Neural progenitor cell (in vitro differentiated cells): ENCODE data around the gene RSPO1. TPM values are rescaled to one million over a fixed set of nuclear protein-coding genes. Genes with fewer than 3 reads are reported as not detected.

Experiments
- DNase-seq: peaks from one replicate; pipeline ENCODE4 v3.0.0-alpha.2; 2016; ENCODE audit warnings: low spot score
- H2AFZ ChIP-seq: fragments of 200-600 bp; sonication (generic); replicated peaks from 2 replicates; pipeline ENCODE4 v1.6.1; 2016; ENCODE audit warnings: antibody characterized with exemption
- H3F3A ChIP-seq: fragments of 200-600 bp; sonication (generic); 2 replicates; pipeline ENCODE4 v1.6.1; 2016; ENCODE audit warnings: antibody characterized with exemption, low read depth
- H3K27ac ChIP-seq: fragments of 200-600 bp; sonication (generic); 2 replicates; pipeline ENCODE4 v1.5.1; 2016; ENCODE audit warnings: mild to moderate bottlenecking
- H3K27me3 ChIP-seq: fragments of 200-600 bp; sonication (generic); 2 replicates; pipeline ENCODE4 v1.6.1; 2016; ENCODE audit warnings: mild to moderate bottlenecking, moderate library complexity
- H3K36me3 ChIP-seq: fragments of 200-600 bp; sonication (generic); 2 replicates; pipeline ENCODE4 v1.5.1; 2016
- H3K4me1 ChIP-seq: fragments of 200-600 bp; sonication (generic); 2 replicates; pipeline ENCODE4 v1.6.1; 2016; ENCODE audit warnings: mixed run types
- H3K4me2 ChIP-seq: fragments of 200-600 bp; sonication (generic); 2 replicates; pipeline ENCODE4 v1.6.1; 2016
- H3K4me3 ChIP-seq: fragments of 200-600 bp; sonication (generic); 2 replicates; pipeline ENCODE4 v1.5.1; 2016
- H3K79me2 ChIP-seq: fragments of 200-600 bp; sonication (generic); 2 replicates; pipeline ENCODE4 v1.6.1; 2016; ENCODE audit warnings: low read depth
- H3K9ac ChIP-seq: fragments of 200-600 bp; sonication (generic); 2 replicates; pipeline ENCODE4 v1.6.1; 2016
- H3K9me3 ChIP-seq: fragments of 200-600 bp; sonication (generic); 2 replicates; pipeline ENCODE4 v1.5.1; 2016; ENCODE audit warnings: low read depth
- H4K20me1 ChIP-seq: fragments of 200-600 bp; sonication (generic); 2 replicates; pipeline ENCODE4 v1.6.1; 2016; ENCODE audit warnings: low read depth
- H3K27ac Mint-ChIP-seq: 3 replicates; pipeline ENCODE4 v1.8.0; 2021; ENCODE audit warnings: mixed read lengths
- H3K27me3 Mint-ChIP-seq: 2 replicates; pipeline ENCODE4 v1.8.0; 2022; ENCODE audit warnings: low read depth, mild to moderate bottlenecking, inconsistent platforms, moderate library complexity, mixed read lengths; ENCODE audit not compliant: insufficient read depth
- H3K36me3 Mint-ChIP-seq: 3 replicates; pipeline ENCODE4 v1.8.0; 2021; ENCODE audit warnings: mixed read lengths
- H3K4me1 Mint-ChIP-seq: 3 replicates; pipeline ENCODE4 v1.8.0; 2021; ENCODE audit warnings: mixed read lengths
- H3K4me3 Mint-ChIP-seq: 3 replicates; pipeline ENCODE4 v1.8.0; 2021; ENCODE audit warnings: mild to moderate bottlenecking, moderate library complexity, mixed read lengths
- H3K9me3 Mint-ChIP-seq: 3 replicates; pipeline ENCODE4 v1.8.0; 2020; ENCODE audit warnings: mixed read lengths
- EZH2 ChIP-seq: fragments of 200-600 bp; sonication (generic); IDR thresholded peaks from 2 replicates; pipeline ENCODE4 v1.6.1; 2017; ENCODE audit warnings: antibody characterized with exemption, mild to moderate bottlenecking, moderate library complexity
- EZH2phosphoT487 ChIP-seq: fragments of 200-600 bp; sonication (generic); IDR thresholded peaks from 2 replicates; pipeline ENCODE4 v1.6.1; 2017; ENCODE audit warnings: antibody characterized with exemption
- total RNA-seq: library from RNA; depleted of rRNA; stranded (reverse); fragments of >200 nt; gene quantifications from 2 replicates; pipeline ENCODE4 v1.2.3, GENCODE V29; 2015; ENCODE audit warnings: low replicate concordance
- TF ChIP-seq, protein P1 (sequence below): fragments of 200-600 bp; sonication (generic); IDR thresholded peaks from 2 replicates; pipeline ENCODE4 v1.5.1; 2017; ENCODE audit warnings: antibody characterized with exemption, mild to moderate bottlenecking

RSPO1 gene
- total RNA-seq, 1 donor from 2014 or later = 0.67 TPM

DNA sequence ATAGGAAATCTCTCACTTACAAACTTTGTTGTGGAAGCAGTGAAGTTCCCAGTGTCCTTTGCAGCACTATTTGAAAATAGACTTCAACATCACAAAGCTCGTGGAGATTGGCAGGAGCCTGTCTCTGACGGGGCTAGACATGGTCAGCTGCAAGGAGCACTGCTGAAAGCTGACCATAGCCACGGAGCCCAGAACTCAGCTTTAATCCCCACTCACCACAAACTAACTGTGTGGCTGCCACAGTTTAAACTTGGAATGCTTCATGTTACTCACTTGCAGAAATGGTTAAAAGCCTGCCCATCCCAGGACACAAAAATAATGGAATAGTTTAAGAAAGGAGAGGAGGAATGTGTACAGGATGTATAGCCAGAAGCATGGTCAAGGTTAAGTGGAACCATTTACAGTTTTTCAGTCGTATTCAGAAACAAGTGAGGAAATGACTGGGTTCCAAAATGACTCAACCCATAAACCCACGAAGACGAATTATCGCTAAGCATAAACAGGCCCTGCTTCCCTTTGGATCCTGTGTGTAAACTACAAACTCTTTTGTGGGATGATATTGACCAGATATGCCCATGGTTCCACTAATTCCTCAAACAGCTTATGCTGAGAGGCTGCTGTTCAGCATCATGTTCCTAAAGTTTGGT is 59.7 kb downstream of the RSPO1 start:
- H3K4me3 Mint-ChIP-seq = no peak overlapping the region
- H3K9ac ChIP-seq = no peak overlapping the region
- peaks cover 3% of the 10 kb centered on the region for H4K20me1 ChIP-seq
- TF ChIP-seq EZH2 (no peak), EZH2phosphoT487 (no peak)
- TF ChIP-seq, protein P1, sequence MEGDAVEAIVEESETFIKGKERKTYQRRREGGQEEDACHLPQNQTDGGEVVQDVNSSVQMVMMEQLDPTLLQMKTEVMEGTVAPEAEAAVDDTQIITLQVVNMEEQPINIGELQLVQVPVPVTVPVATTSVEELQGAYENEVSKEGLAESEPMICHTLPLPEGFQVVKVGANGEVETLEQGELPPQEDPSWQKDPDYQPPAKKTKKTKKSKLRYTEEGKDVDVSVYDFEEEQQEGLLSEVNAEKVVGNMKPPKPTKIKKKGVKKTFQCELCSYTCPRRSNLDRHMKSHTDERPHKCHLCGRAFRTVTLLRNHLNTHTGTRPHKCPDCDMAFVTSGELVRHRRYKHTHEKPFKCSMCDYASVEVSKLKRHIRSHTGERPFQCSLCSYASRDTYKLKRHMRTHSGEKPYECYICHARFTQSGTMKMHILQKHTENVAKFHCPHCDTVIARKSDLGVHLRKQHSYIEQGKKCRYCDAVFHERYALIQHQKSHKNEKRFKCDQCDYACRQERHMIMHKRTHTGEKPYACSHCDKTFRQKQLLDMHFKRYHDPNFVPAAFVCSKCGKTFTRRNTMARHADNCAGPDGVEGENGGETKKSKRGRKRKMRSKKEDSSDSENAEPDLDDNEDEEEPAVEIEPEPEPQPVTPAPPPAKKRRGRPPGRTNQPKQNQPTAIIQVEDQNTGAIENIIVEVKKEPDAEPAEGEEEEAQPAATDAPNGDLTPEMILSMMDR = no peak
- H3F3A ChIP-seq = no peaks in the 10 kb centered on the region
- no peaks in the 10 kb centered on the region for H3K4me1 Mint-ChIP-seq
- H3K36me3 ChIP-seq = peaks cover 4% of the 10 kb centered on the region
- no peaks in the 10 kb centered on the region for H3K27me3 ChIP-seq
- no peaks in the 10 kb centered on the region for H3K9me3 Mint-ChIP-seq
- H3K27ac ChIP-seq = no peak overlapping the region
- H2AFZ ChIP-seq = no peak overlapping the region
- no peak overlapping the region for H3K4me3 ChIP-seq
- no peak overlapping the region for H3K27ac Mint-ChIP-seq
- no peak overlapping the region for H3K4me2 ChIP-seq
- H3K9me3 ChIP-seq = no peaks in the 10 kb centered on the region
- no peaks in the 10 kb centered on the region for H3K4me1 ChIP-seq
- no peaks in the 10 kb centered on the region for H3K79me2 ChIP-seq
- DNase-seq = no peak
- no peaks in the 10 kb centered on the region for H3K27me3 Mint-ChIP-seq
- peaks cover 29% of the 10 kb centered on the region for H3K36me3 Mint-ChIP-seq

GRCh38 chr1:37570528-37571334 is 64.0 kb downstream of the RSPO1 start:
- H2AFZ ChIP-seq = no peak overlapping the region
- TF ChIP-seq EZH2 = no peak
- TF ChIP-seq, protein P1 = no peak
- TF ChIP-seq EZH2phosphoT487 = no peak
- no peaks in the 10 kb centered on the region for H3K9me3 ChIP-seq
- Mint-ChIP-seq H3K27me3 (no peaks in the 10 kb centered on the region), H3K4me1 (no peaks in the 10 kb centered on the region), H3K9me3 (no peaks in the 10 kb centered on the region), H3K36me3 (peaks cover 42% of the 10 kb centered on the region), H3K4me3 (no peak overlapping the region), H3K27ac (no peak overlapping the region)
- no peak overlapping the region for H3K27ac ChIP-seq
- no peaks in the 10 kb centered on the region for H3K4me1 ChIP-seq
- no peak overlapping the region for H3K9ac ChIP-seq
- no peaks in the 10 kb centered on the region for H3K27me3 ChIP-seq
- H3K4me2 ChIP-seq = no peak overlapping the region
- no peak overlapping the region for H3K4me3 ChIP-seq
- H3K79me2 ChIP-seq = no peaks in the 10 kb centered on the region
- H3F3A ChIP-seq = no peaks in the 10 kb centered on the region
- no peaks in the 10 kb centered on the region for H4K20me1 ChIP-seq
- peaks cover 4% of the 10 kb centered on the region for H3K36me3 ChIP-seq
- no peak for DNase-seq

DNA sequence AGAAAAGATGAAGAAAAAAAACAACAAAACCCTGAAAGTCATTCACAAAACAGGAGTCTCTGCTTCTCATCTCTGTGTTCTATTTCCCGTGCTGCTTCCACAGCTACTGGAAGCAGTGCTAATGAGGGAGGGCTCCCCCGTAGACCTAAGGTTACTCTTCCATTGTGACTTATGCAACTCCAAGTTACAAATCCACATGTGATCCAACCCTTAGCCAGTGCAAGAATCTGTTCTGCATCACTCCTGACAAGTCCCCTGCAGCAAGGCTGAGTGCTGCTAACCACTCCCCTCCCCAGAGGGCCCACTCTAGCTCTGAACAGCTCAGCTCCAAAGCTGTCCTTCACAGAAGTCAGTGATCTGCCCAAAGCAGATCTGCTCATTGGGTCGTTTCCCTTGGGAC is 67.7 kb downstream of the RSPO1 start:
- Mint-ChIP-seq H3K9me3 (no peaks in the 10 kb centered on the region), H3K27me3 (no peaks in the 10 kb centered on the region), H3K36me3 (peaks cover 43% of the 10 kb centered on the region), H3K4me3 (no peak overlapping the region), H3K27ac (peak overlapping the region; percentile 36), H3K4me1 (no peaks in the 10 kb centered on the region)
- Histone ChIP-seq H3K9ac (no peak overlapping the region), H3K27ac (no peak overlapping the region), H3K4me1 (no peaks in the 10 kb centered on the region), H3K27me3 (no peaks in the 10 kb centered on the region), H3K36me3 (peaks cover 4% of the 10 kb centered on the region), H3F3A (peaks cover 5% of the 10 kb centered on the region), H2AFZ (no peak overlapping the region), H3K4me2 (no peak overlapping the region), H4K20me1 (no peaks in the 10 kb centered on the region), H3K79me2 (no peaks in the 10 kb centered on the region), H3K9me3 (no peaks in the 10 kb centered on the region), H3K4me3 (no peak overlapping the region)
- TF ChIP-seq EZH2 = no peak
- TF ChIP-seq, protein P1 = no peak
- TF ChIP-seq EZH2phosphoT487 = no peak
- DNase-seq = no peak
